T-helper 1 cell treated with Interleukin-12 subunit alpha and Interleukin-12 subunit beta and Interleukin-4 antibody, amounts not matched to agents 30 ng/mL and 1 ng/mL, for 36 hours (primary cell): ENCODE data around the gene ZYX. TPM values are rescaled to one million over a fixed set of nuclear protein-coding genes. Genes with fewer than 3 reads are reported as not detected.
"Not testable (repeated sequence)": the region's sequence is repeated elsewhere in the genome, so short reads cannot be mapped to it uniquely, and the experiment has no call there.

ENCODE experiments used
- intact Hi-C: fragments of 100-400 bp; cut with micrococcal nuclease; formaldehyde crosslinking; loops from one replicate; pipeline ENCODE4 v1.15.1; 2024
- total RNA-seq: library from RNA; stranded (reverse); gene quantifications from 2 replicates; pipeline ENCODE4 v1.2.3, GENCODE V29; 2022

ZYX gene
- total RNA-seq, 1 donor from 2014 or later: 162 TPM

GRCh38 chr7:143384148-143384547 lies 3.0 kb downstream of the ZYX start:
- intact Hi-C loops: loop anchor here (1.0 to 10.0 kb wide), 3 partner anchors 23 to 1679 kb away; partner anchors contain the start of genes DENND11 and WEE2

GRCh38 chr7:143384661-143385631 lies 3.8 kb downstream of the ZYX start:
- intact Hi-C loops: loop anchor here (1.0 to 10.0 kb wide), 3 partner anchors 22 to 1680 kb away; partner anchors contain the start of genes DENND11 and WEE2

- intact Hi-C loops: loop anchor here (10.0 kb wide), 2 partner anchors 1429 to 1681 kb away; partner anchors contain the start of genes DENND11 and WEE2
Observed at GRCh38 chr7:143385891-143386781, 5.0 kb downstream of the ZYX start.

GRCh38 chr7:143387156-143387975 lies 6.2 kb downstream of the ZYX start:
- intact Hi-C loops: loop anchor here (10.0 kb wide), 2 partner anchors 1427 to 1683 kb away; partner anchors contain the start of genes DENND11 and WEE2

- intact Hi-C loops: loop anchor here (10.0 kb wide), 2 partner anchors 1427 to 1683 kb away; partner anchors contain the start of genes DENND11 and WEE2
Observed at GRCh38 chr7:143388051-143388450, 6.9 kb downstream of the ZYX start.

- intact Hi-C loops: loop anchor here (10.0 kb wide), 2 partner anchors 1426 to 1684 kb away; partner anchors contain the start of genes DENND11 and WEE2
Observed at GRCh38 chr7:143388491-143389101, 7.5 kb downstream of the ZYX start.

- intact Hi-C loops: loop anchor here (10.0 kb wide), 2 partner anchors 1425 to 1685 kb away; partner anchors contain the start of genes DENND11 and WEE2
Observed at GRCh38 chr7:143389316-143390103, 8.4 kb downstream of the ZYX start.

- intact Hi-C loops: no loop called here
Observed at GRCh38 chr7:143390104-143390772, 9.1 kb downstream of the ZYX start.

GRCh38 chr7:143390773-143391317 lies 9.7 kb downstream of the ZYX start:
- intact Hi-C loops: no loop called here

GRCh38 chr7:143391462-143392404 lies 10.6 kb downstream of the ZYX start:
- intact Hi-C loops: no loop called here

- intact Hi-C loops: not testable (repeated sequence)
Observed at GRCh38 chr7:143392427-143392826, 11.3 kb downstream of the ZYX start.

GRCh38 chr7:143392875-143393266 lies 11.7 kb downstream of the ZYX start:
- intact Hi-C loops: no loop called here

- intact Hi-C loops: no loop called here
Observed at GRCh38 chr7:143393267-143394041, 12.3 kb downstream of the ZYX start.

- intact Hi-C loops: no loop called here
Observed at GRCh38 chr7:143394068-143394467, 12.9 kb downstream of the ZYX start.

GRCh38 chr7:143394777-143395176 lies 13.6 kb downstream of the ZYX start:
- intact Hi-C loops: no loop called here
